Stomach smooth muscle (tissue), 2 donors: ENCODE data around the gene STUM.
A peak's percentile ranks its signal among the peaks of the same experiment; 100 is the strongest.

Source experiments
- H3K27ac ChIP-seq: one replicate; pipeline ENCODE4 v1.7.0; 2013; ENCODE audit warnings: mild to moderate bottlenecking, low read length, inconsistent platforms
- H3K27me3 ChIP-seq, 2 donors: one replicate each; pipeline ENCODE4 v1.7.0; 2013; ENCODE audit warnings: low read length in 2 of 2; ENCODE audit not compliant: insufficient read depth in 2 of 2, control insufficient read depth in 1 of 2
- H3K36me3 ChIP-seq, 2 donors: one replicate each; pipeline ENCODE4 v1.7.0; 2013; ENCODE audit warnings: low read length in 2 of 2; ENCODE audit not compliant: control insufficient read depth in 2 of 2, insufficient read depth in 2 of 2
- H3K4me1 ChIP-seq: one replicate; pipeline ENCODE4 v1.7.0; 2013; ENCODE audit warnings: low read length; ENCODE audit not compliant: control insufficient read depth, insufficient read depth
- H3K4me3 ChIP-seq, 2 donors: one replicate each; pipeline ENCODE4 v1.7.0; 2013; ENCODE audit warnings: low read length in 2 of 2
- H3K9ac ChIP-seq, 2 donors: one replicate each; pipeline ENCODE4 v1.7.0; 2013; ENCODE audit warnings: low read length in 2 of 2, mild to moderate bottlenecking in 1 of 2
- H3K9me3 ChIP-seq, 2 donors: one replicate each; pipeline ENCODE4 v1.7.0; 2013; ENCODE audit warnings: low read length in 2 of 2; ENCODE audit not compliant: control insufficient read depth in 2 of 2
- donor health status: healthy.
- donor health status: Pancreatic carcinoma.

Gene STUM

GRCh38 chr1:226655251-226656163, 106.9 kb downstream of the STUM start:
- Histone ChIP-seq H3K36me3 (no peaks in the 10 kb centered on the region), H3K4me3 (no peak overlapping the region), H3K27ac (no peak overlapping the region), H3K4me1 (peaks cover 75% of the 10 kb centered on the region), H3K9me3 (no peaks in the 10 kb centered on the region), H3K9ac (peak overlapping the region in 1 of 2 donors; percentile 68), H3K27me3 (no peaks in the 10 kb centered on the region)

- Histone ChIP-seq H3K36me3 (no peaks in the 10 kb centered on the region), H3K27me3 (no peaks in the 10 kb centered on the region), H3K4me1 (peaks cover 82% of the 10 kb centered on the region), H3K27ac (no peak overlapping the region), H3K9ac (peak overlapping the region in 1 of 2 donors; percentile 68), H3K4me3 (peak overlapping the region in 1 of 2 donors; percentile 44), H3K9me3 (no peaks in the 10 kb centered on the region)
Measured at GRCh38 chr1:226656201-226656600, 107.6 kb downstream of the STUM start.

GRCh38 chr1:226656601-226657277, 108.2 kb downstream of the STUM start:
- H3K4me1 ChIP-seq, result peaks cover 87% of the 10 kb centered on the region
- H3K9ac ChIP-seq, result peak overlapping the region; percentile 29 to 68
- H3K27me3 ChIP-seq, result no peaks in the 10 kb centered on the region
- no peaks in the 10 kb centered on the region for H3K9me3 ChIP-seq
- peak overlapping the region in 1 of 2 donors; percentile 44 for H3K4me3 ChIP-seq
- no peaks in the 10 kb centered on the region for H3K36me3 ChIP-seq
- no peak overlapping the region for H3K27ac ChIP-seq

- Histone ChIP-seq H3K4me3 (peak overlapping the region in 1 of 2 donors; percentile 15), H3K36me3 (no peaks in the 10 kb centered on the region), H3K27ac (no peak overlapping the region), H3K27me3 (no peaks in the 10 kb centered on the region), H3K9ac (peak overlapping the region; percentile 36 to 59), H3K4me1 (peaks cover 100% of the 10 kb centered on the region), H3K9me3 (no peaks in the 10 kb centered on the region)
Measured at GRCh38 chr1:226657895-226658545, 109.5 kb downstream of the STUM start.

GRCh38 chr1:226658546-226659125, 110.1 kb downstream of the STUM start:
- no peak overlapping the region for H3K27ac ChIP-seq
- no peaks in the 10 kb centered on the region for H3K27me3 ChIP-seq
- H3K9me3 ChIP-seq, result no peaks in the 10 kb centered on the region
- peaks cover 100% of the 10 kb centered on the region for H3K4me1 ChIP-seq
- H3K4me3 ChIP-seq, result peak overlapping the region in 1 of 2 donors; percentile 15
- peak overlapping the region in 1 of 2 donors; percentile 59 for H3K9ac ChIP-seq
- H3K36me3 ChIP-seq, result no peaks in the 10 kb centered on the region
